ENCODE data around the gene DEFB121. TPM values are rescaled to one million over a fixed set of nuclear protein-coding genes. Genes with fewer than 3 reads are reported as not detected.

Gene DEFB121
- total RNA-seq, 1 experiment from 2014 or later = not detected

DNA sequence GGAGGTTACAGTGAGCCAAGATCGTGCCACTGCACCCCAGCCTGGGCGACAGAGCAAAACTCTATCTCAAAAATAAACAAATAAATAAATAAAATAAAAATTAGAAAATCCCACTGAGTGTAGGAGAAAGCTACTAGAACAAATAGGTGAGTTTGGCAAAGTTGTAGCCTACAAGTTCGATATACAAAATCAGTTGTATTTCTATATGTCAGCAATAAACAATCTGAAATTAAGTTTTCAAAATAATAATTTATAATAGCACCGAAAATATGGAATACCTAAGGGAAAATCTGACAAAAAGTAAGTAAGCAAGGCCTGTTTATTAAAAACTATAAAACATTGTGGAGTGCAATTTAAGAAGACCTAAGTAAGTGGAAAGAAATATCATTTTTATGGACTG lies 42.7 kb downstream of the DEFB121 start:
- Mint-ChIP-seq H3K4me3 (ENCODE audit: unreplicated experiment) (no peak overlapping the region), H3K36me3 (ENCODE audit: insufficient read depth, unreplicated experiment) (no peaks in the 10 kb centered on the region), H3K27ac (ENCODE audit: low read depth, unreplicated experiment) (no peak overlapping the region), H3K4me1 (ENCODE audit: insufficient read depth, unreplicated experiment) (no peaks in the 10 kb centered on the region), H3K9me3 (ENCODE audit: unreplicated experiment) (no peaks in the 10 kb centered on the region), H3K27me3 (ENCODE audit: insufficient read depth, unreplicated experiment) (peaks cover 9% of the 10 kb centered on the region)
- DNase-seq (ENCODE audit: unreplicated experiment) = no peak
- intact Hi-C loops (cut with micrococcal nuclease) = no loop called here
- ChIA-PET CTCF (no interaction called here), POLR2A (interaction anchor here (0.7 kb wide), 1 partner anchor 10 kb away, joined by 3 read pairs; no protein-coding TSS in a partner anchor)
- TF ChIP-seq, protein P1, sequence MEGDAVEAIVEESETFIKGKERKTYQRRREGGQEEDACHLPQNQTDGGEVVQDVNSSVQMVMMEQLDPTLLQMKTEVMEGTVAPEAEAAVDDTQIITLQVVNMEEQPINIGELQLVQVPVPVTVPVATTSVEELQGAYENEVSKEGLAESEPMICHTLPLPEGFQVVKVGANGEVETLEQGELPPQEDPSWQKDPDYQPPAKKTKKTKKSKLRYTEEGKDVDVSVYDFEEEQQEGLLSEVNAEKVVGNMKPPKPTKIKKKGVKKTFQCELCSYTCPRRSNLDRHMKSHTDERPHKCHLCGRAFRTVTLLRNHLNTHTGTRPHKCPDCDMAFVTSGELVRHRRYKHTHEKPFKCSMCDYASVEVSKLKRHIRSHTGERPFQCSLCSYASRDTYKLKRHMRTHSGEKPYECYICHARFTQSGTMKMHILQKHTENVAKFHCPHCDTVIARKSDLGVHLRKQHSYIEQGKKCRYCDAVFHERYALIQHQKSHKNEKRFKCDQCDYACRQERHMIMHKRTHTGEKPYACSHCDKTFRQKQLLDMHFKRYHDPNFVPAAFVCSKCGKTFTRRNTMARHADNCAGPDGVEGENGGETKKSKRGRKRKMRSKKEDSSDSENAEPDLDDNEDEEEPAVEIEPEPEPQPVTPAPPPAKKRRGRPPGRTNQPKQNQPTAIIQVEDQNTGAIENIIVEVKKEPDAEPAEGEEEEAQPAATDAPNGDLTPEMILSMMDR (IDR thresholded peaks at IDR 0.05; ENCODE audit: unreplicated experiment) = no peak
- no TSS peak for BruUV-seq (replicated peaks)

DNA sequence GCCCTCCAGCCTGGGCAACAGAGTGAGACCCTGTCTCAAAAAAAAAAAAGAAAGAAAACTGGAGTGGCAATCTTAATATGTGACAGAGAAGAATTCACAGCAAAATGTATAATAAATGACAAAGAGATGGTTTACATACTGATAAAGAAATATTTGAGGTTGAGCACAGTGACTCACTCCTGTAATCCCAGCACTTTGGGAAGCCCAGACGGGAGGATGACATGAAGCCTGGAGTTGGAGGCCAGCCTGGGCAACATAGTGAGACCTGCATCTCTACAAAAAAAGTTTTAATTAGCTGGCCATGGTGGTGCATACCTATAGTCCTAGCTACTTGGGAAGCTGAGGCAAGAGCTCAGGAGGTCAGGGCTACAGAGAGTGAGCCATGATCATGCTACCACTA lies 50.0 kb downstream of the DEFB121 start:
- intact Hi-C loops (cut with micrococcal nuclease) = no loop called here
- Mint-ChIP-seq H3K27ac (ENCODE audit: low read depth, unreplicated experiment) (no peak overlapping the region), H3K4me1 (ENCODE audit: insufficient read depth, unreplicated experiment) (no peaks in the 10 kb centered on the region), H3K36me3 (ENCODE audit: insufficient read depth, unreplicated experiment) (no peaks in the 10 kb centered on the region), H3K9me3 (ENCODE audit: unreplicated experiment) (no peaks in the 10 kb centered on the region), H3K27me3 (ENCODE audit: insufficient read depth, unreplicated experiment) (peaks cover 16% of the 10 kb centered on the region), H3K4me3 (ENCODE audit: unreplicated experiment) (no peak overlapping the region)
- TF ChIP-seq, protein P1 (IDR thresholded peaks at IDR 0.05; ENCODE audit: unreplicated experiment) = no peak
- no TSS peak for BruUV-seq (replicated peaks)
- ChIA-PET CTCF (interaction anchor here (0.5 to 0.8 kb wide), 2 partner anchors 42 to 147 kb away, joined by 3 to 4 read pairs; no protein-coding TSS in a partner anchor), POLR2A (no interaction called here)
- no peak for DNase-seq (ENCODE audit: unreplicated experiment)

Other genes starting within 250 kb of the DEFB121 start
- not detected in 2 replicates for gene DEFB115, start 148.6 kb downstream of the DEFB121 start, total RNA-seq (2022)
- gene DEFB116, start 97.6 kb downstream of the DEFB121 start, total RNA-seq (2022) = not detected in 2 replicates
- not detected in 2 replicates for gene DEFB118, start 37.6 kb downstream of the DEFB121 start, total RNA-seq (2022)
- gene DEFB119, start 15.6 kb downstream of the DEFB121 start, total RNA-seq (2022) = not detected in 2 replicates
- not detected in 2 replicates for gene DEFB123, start 34.4 kb upstream of the DEFB121 start, total RNA-seq (2022)
- gene DEFB124, start 68.9 kb upstream of the DEFB121 start, total RNA-seq (2022) = not detected in 2 replicates
- gene REM1, start 69.1 kb upstream of the DEFB121 start, total RNA-seq (2022) = not detected in 2 replicates
- 276 and 338 TPM in 2 replicates for gene HM13, start 108.2 kb upstream of the DEFB121 start, total RNA-seq (2022)
- 35.7 and 38.4 TPM in 2 replicates for gene ID1, start 199.1 kb upstream of the DEFB121 start, total RNA-seq (2022)
- not detected in 2 replicates for gene COX4I2, start 231.7 kb upstream of the DEFB121 start, total RNA-seq (2022)

Data from MCF 10A (cell line).